Ascending aorta (tissue), 2 donors: ENCODE measurements around the gene PCNX2. TPM values are rescaled to one million over a fixed set of nuclear protein-coding genes. Genes with fewer than 3 reads are reported as not detected.

Experiments used
- DNase-seq, 2 donors: peaks; one replicate each; pipeline ENCODE4 v3.0.0-alpha.2; 2019; ENCODE audit warnings: low spot score in 2 of 2
- H3K27ac ChIP-seq, 2 donors: fragments of 200-600 bp; sonication (generic); one replicate each; pipeline ENCODE4 v1.5.1; 2016 to 2017; ENCODE audit warnings: mild to moderate bottlenecking in 1 of 2
- H3K27me3 ChIP-seq: fragments of 200-600 bp; sonication (generic); one replicate; pipeline ENCODE4 v1.5.1; 2017
- H3K36me3 ChIP-seq, 2 donors: fragments of 200-600 bp; sonication (generic); one replicate each; pipeline ENCODE4 v1.5.1; 2016
- H3K4me1 ChIP-seq, 2 donors: fragments of 200-600 bp; sonication (generic); one replicate each; pipeline ENCODE4 v1.5.1; 2016 to 2017; ENCODE audit warnings: mild to moderate bottlenecking in 1 of 2
- H3K4me3 ChIP-seq, 2 donors: fragments of 200-600 bp; sonication (generic); one replicate each; pipeline ENCODE4 v1.5.1; 2016 to 2017; ENCODE audit warnings: mild to moderate bottlenecking in 1 of 2
- H3K9me3 ChIP-seq, 2 donors: fragments of 200-600 bp; sonication (generic); one replicate each; pipeline ENCODE4 v1.5.1; 2016
- CTCF ChIP-seq, 3 experiments: fragments of 200-600 bp in 2 of 3; fragments of 450-650 bp in 1 of 3; sonication (generic) in 2 of 3; IDR thresholded peaks; one replicate each; pipeline ENCODE4 v1.5.1; 2016 to 2019; ENCODE audit warnings: antibody characterized with exemption in 3 of 3, mild to moderate bottlenecking in 1 of 3, moderate library complexity in 1 of 3
- intact Hi-C: fragments of 100-400 bp; cut with DNase I; formaldehyde crosslinking; loops from one replicate; pipeline ENCODE4 v1.15.1; 2023
- total RNA-seq: library from RNA; depleted of rRNA; stranded (reverse); fragments of >200 nt; gene quantifications from one replicate; pipeline ENCODE4 v1.1.0, GENCODE V29; 2016

The PCNX2 gene
- total RNA-seq, 1 donor from 2014 or later, result 13.6 TPM

DNA sequence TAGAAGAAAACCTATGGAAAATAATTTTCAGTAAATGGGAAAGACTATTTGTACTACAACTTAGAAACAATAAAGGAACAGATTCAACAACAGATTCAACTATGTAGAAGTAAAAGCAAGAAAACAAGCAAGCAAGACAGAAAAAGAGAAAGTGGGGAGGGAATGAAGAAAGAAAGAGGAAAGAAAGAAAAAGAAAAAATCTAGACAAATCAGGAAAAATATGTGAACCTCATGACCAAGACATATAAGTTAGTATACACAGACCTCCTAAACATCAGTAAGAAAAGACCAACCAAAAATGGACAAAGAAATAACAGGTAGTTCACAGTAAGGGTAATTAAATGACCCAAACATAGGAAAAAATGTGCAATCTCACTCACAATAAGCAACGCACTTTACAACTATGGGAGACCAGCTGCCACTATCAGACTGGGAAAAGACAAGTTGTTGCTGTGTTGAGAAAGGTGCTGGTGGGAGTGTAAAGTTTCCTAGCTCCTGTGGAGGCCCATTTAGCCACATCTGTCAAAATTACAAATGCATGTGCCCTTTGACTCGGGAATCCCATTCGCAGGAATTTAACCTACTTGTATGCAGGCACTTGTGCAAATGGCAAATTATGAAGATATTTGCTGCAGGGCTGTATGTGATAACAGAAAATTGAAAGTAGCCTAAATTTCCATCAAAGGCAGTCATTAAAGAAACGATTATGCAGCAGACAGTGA is 18.1 kb upstream of the PCNX2 start:
- Histone ChIP-seq H3K27me3 (no peaks in the 10 kb centered on the region), H3K4me3 (no peak overlapping the region), H3K36me3 (no peaks in the 10 kb centered on the region), H3K27ac (no peak overlapping the region), H3K4me1 (no peaks in the 10 kb centered on the region), H3K9me3 (no peaks in the 10 kb centered on the region)
- no peak for DNase-seq
- TF ChIP-seq CTCF (IDR thresholded peaks at IDR 0.05), result no peak
- intact Hi-C loops, result no loop called here

GRCh38 chr1:233304489-233305102 is 9.1 kb upstream of the PCNX2 start:
- Histone ChIP-seq H3K27ac (no peak overlapping the region), H3K9me3 (no peaks in the 10 kb centered on the region), H3K36me3 (no peaks in the 10 kb centered on the region), H3K4me3 (no peak overlapping the region), H3K4me1 (no peaks in the 10 kb centered on the region), H3K27me3 (no peaks in the 10 kb centered on the region)
- intact Hi-C loops, result loop anchor here (5.0 kb wide), 1 partner anchor 58 kb away; no protein-coding TSS in a partner anchor
- DNase-seq, result no peak
- TF ChIP-seq CTCF (IDR thresholded peaks at IDR 0.05), result peak; percentile 33 to 78 (median 62)

DNA sequence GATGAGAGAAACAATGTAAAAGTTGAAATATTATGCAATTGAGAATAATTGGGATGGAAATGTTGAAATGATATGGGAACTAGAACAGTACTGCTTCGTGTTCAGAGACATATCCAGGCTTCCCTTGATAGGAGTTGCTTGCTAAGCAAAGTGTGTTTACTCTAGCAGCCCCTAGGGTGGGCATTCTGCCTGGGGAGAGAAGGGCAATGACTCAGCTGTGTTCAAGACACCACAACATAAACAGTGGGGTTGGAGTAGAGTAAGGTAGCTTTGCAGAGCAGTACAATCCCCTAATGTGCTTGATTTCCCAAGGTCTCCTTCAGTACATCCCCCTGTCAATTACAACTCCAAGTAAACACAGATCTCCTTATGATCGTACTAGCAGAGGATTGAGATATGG is 4.8 kb upstream of the PCNX2 start:
- no peaks in the 10 kb centered on the region for H3K36me3 ChIP-seq
- no peaks in the 10 kb centered on the region for H3K9me3 ChIP-seq
- no peaks in the 10 kb centered on the region for H3K27me3 ChIP-seq
- no peak overlapping the region for H3K4me3 ChIP-seq
- H3K4me1 ChIP-seq, result no peaks in the 10 kb centered on the region
- TF ChIP-seq CTCF (IDR thresholded peaks at IDR 0.05), result no peak
- H3K27ac ChIP-seq, result no peak overlapping the region
- DNase-seq, result no peak
- intact Hi-C loops, result loop anchor here (5.0 kb wide), 1 partner anchor 62 kb away; no protein-coding TSS in a partner anchor

DNA sequence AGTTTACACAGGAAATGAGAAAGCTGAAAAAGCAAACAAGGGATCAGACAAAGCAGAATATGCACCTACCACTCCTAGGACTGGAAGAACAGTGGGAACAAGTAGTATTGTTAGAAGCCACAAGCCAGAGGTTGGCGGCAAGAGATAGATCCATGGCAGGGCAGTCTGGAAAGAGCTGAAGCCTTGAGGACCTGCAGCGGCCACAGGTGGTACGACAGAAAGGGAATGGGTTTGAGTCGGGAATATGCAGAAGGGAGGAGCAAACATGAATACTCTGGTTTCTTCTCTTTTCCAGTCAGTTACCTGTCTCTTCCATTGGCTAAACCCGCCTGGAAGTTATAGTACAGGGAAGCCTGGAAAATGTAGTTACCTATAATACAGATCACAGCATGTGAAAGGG is 3.9 kb upstream of the PCNX2 start:
- Histone ChIP-seq H3K9me3 (no peaks in the 10 kb centered on the region), H3K27me3 (no peaks in the 10 kb centered on the region), H3K4me1 (no peaks in the 10 kb centered on the region), H3K4me3 (no peak overlapping the region), H3K36me3 (no peaks in the 10 kb centered on the region), H3K27ac (no peak overlapping the region)
- intact Hi-C loops, result no loop called here
- no peak for DNase-seq
- no peak for TF ChIP-seq CTCF (IDR thresholded peaks at IDR 0.05)

DNA sequence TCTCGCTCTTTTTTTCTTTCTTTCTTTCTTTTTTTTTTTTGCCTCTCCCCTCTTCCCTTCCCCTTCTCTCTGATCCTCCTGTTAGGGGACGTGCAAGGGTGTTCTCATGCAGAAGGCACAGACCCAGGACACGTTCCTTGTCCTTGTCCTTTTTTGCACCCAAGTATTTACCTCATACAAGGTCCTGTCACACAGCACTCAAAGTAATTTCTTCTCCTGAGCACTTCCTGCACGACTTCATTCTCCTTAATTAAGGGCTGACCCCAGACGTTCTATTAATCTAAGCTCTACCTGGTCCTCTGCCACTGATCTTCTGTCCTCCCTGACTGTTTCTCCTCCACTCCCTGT is 424 bp upstream of the PCNX2 start:
- Histone ChIP-seq H3K27me3 (no peaks in the 10 kb centered on the region), H3K27ac (no peak overlapping the region), H3K4me3 (peak overlapping the region in 1 of 2 donors; percentile 63), H3K4me1 (no peaks in the 10 kb centered on the region), H3K9me3 (no peaks in the 10 kb centered on the region), H3K36me3 (no peaks in the 10 kb centered on the region)
- no peak for DNase-seq
- no peak for TF ChIP-seq CTCF (IDR thresholded peaks at IDR 0.05)
- intact Hi-C loops, result no loop called here
